HG02885 (cell line): ENCODE measurements around the gene MINK1.
A peak's percentile ranks its signal among the peaks of the same experiment; 100 is the strongest.
"Not testable (repeated sequence)": the region's sequence is repeated elsewhere in the genome, so short reads cannot be mapped to it uniquely, and the experiment has no call there.

Experiments
- ATAC-seq: cut with Tn5 transposase; IDR thresholded peaks from one replicate; pipeline ENCODE4 v1.9.1; 2021; ENCODE audit warnings: mild to moderate bottlenecking; ENCODE audit not compliant: unreplicated experiment, poor library complexity

MINK1 gene

GRCh38 chr17:4896332-4897197, 63.4 kb downstream of the MINK1 start:
- ATAC-seq = no peak

GRCh38 chr17:4897198-4897687, 64.1 kb downstream of the MINK1 start:
- ATAC-seq = no peak

GRCh38 chr17:4897785-4898184, 64.6 kb downstream of the MINK1 start:
- ATAC-seq = no peak

- no peak for ATAC-seq
Measured at GRCh38 chr17:4898351-4898750, 65.2 kb downstream of the MINK1 start.

- ATAC-seq = no peak
Measured at GRCh38 chr17:4898927-4899326, 65.8 kb downstream of the MINK1 start.

GRCh38 chr17:4899341-4900230, 66.4 kb downstream of the MINK1 start, which contains the start of gene C17orf107:
Gene C17orf107, plus strand, starts transcription at chr17:4899536. Its CDS starts 227 bp downstream, at chr17:4899763.
- ATAC-seq = peak; percentile 56

- no peak for ATAC-seq
Measured at GRCh38 chr17:4900231-4901107, 67.3 kb downstream of the MINK1 start.

GRCh38 chr17:4901108-4901647, 68.0 kb downstream of the MINK1 start:
- no peak for ATAC-seq

GRCh38 chr17:4901648-4902344, 68.7 kb downstream of the MINK1 start:
- no peak for ATAC-seq

GRCh38 chr17:4902540-4902939, 69.4 kb downstream of the MINK1 start:
- ATAC-seq = no peak

GRCh38 chr17:4903051-4903818, 70.1 kb downstream of the MINK1 start, which contains the start of gene CHRNE:
Gene CHRNE, minus strand, starts transcription at chr17:4903098. Its CDS starts 35 bp downstream, at chr17:4903063.
- no peak for ATAC-seq

GRCh38 chr17:4906642-4907041, 73.5 kb downstream of the MINK1 start:
- not testable (repeated sequence) for ATAC-seq

GRCh38 chr17:4908301-4908700, 75.2 kb downstream of the MINK1 start:
- no peak for ATAC-seq

- peak; percentile 49 for ATAC-seq
Measured at GRCh38 chr17:4908711-4909496, 75.8 kb downstream of the MINK1 start.

GRCh38 chr17:4913994-4914393, 80.9 kb downstream of the MINK1 start:
- ATAC-seq = no peak

GRCh38 chr17:4914551-4914950, 81.4 kb downstream of the MINK1 start:
- not testable (repeated sequence) for ATAC-seq

GRCh38 chr17:4919511-4920047, 86.4 kb downstream of the MINK1 start:
- no peak for ATAC-seq
